ENCODE measurements around the gene FNBP1. TPM values are rescaled to one million over a fixed set of nuclear protein-coding genes. Genes with fewer than 3 reads are reported as not detected.

Gene FNBP1
- polyA plus RNA-seq, 3 donors: 40.9 to 53.7 (median 47.7) TPM

- DNase-seq: no peak
These were observed 112.2 kb downstream of the FNBP1 start for GRCh38 chr9:129930743-129931142.

- DNase-seq: no peak
These were observed 113.4 kb downstream of the FNBP1 start for GRCh38 chr9:129929496-129930125.

GRCh38 chr9:129923589-129923988, 119.4 kb downstream of the FNBP1 start:
- no peak for DNase-seq

- no peak for DNase-seq
These were observed 121.1 kb downstream of the FNBP1 start for GRCh38 chr9:129921905-129922304.

- DNase-seq: no peak
These were observed 123.1 kb downstream of the FNBP1 start for GRCh38 chr9:129919841-129920240.

GRCh38 chr9:129919277-129919676, 123.7 kb downstream of the FNBP1 start:
- no peak for DNase-seq

- no peak for DNase-seq
These were observed 124.6 kb downstream of the FNBP1 start for GRCh38 chr9:129918296-129918950.

- no peak for DNase-seq
These were observed 126.3 kb downstream of the FNBP1 start for GRCh38 chr9:129916707-129917106.

- no peak for DNase-seq
These were observed 128.9 kb downstream of the FNBP1 start for GRCh38 chr9:129914051-129914450.

GRCh38 chr9:129910628-129911567, 132.1 kb downstream of the FNBP1 start:
- no peak for DNase-seq

- DNase-seq: no peak
These were observed 133.1 kb downstream of the FNBP1 start for GRCh38 chr9:129909851-129910250.

GRCh38 chr9:129908906-129909305, 134.1 kb downstream of the FNBP1 start:
- DNase-seq: no peak

GRCh38 chr9:129907201-129907600, 135.8 kb downstream of the FNBP1 start:
- no peak for DNase-seq

GRCh38 chr9:129906298-129906697, 136.7 kb downstream of the FNBP1 start:
- DNase-seq: no peak

- no peak for DNase-seq
These were observed 138.3 kb downstream of the FNBP1 start for GRCh38 chr9:129904734-129905133.

GRCh38 chr9:129902740-129903134, 140.3 kb downstream of the FNBP1 start:
- no peak for DNase-seq

GRCh38 chr9:129901993-129902739, 140.8 kb downstream of the FNBP1 start:
- DNase-seq: no peak

GRCh38 chr9:129900263-129901027, 142.5 kb downstream of the FNBP1 start:
- no peak for DNase-seq

- no peak for DNase-seq
These were observed 143.4 kb downstream of the FNBP1 start for GRCh38 chr9:129899620-129900019.

GRCh38 chr9:129898185-129898584, 144.8 kb downstream of the FNBP1 start:
- DNase-seq: no peak

GRCh38 chr9:129897263-129897662, 145.7 kb downstream of the FNBP1 start:
- DNase-seq: no peak
